Liver (tissue), 9 donors: ENCODE measurements around the gene FGF9. TPM values are rescaled to one million over a fixed set of nuclear protein-coding genes. Genes with fewer than 3 reads are reported as not detected.
A peak's percentile ranks its signal among the peaks of the same experiment; 100 is the strongest.

Experiments
- DNase-seq: peaks from one replicate; pipeline ENCODE4 v3.0.0-alpha.2; 2017; ENCODE audit warnings: low spot score
- H3K27ac ChIP-seq, 2 donors: one replicate each; pipeline ENCODE4 v1.7.0; 2013; ENCODE audit warnings: inconsistent platforms in 2 of 2, low read length in 2 of 2, control low read depth in 1 of 2, low read depth in 1 of 2, mild to moderate bottlenecking in 1 of 2
- H3K27me3 ChIP-seq, 4 donors: one replicate each; pipeline versions ENCODE4 v1.6.1 to v1.7.0; 2013; ENCODE audit warnings: low read length in 3 of 4, inconsistent platforms in 1 of 4, mild to moderate bottlenecking in 1 of 4, moderate library complexity in 1 of 4; ENCODE audit not compliant: control insufficient read depth in 4 of 4, insufficient read depth in 4 of 4
- H3K36me3 ChIP-seq, 4 donors: one replicate each; pipeline versions ENCODE4 v1.6.1 to v1.7.0; 2013; ENCODE audit warnings: low read length in 3 of 4, mild to moderate bottlenecking in 3 of 4, low read depth in 1 of 4, moderate library complexity in 1 of 4; ENCODE audit not compliant: control insufficient read depth in 4 of 4, insufficient read depth in 3 of 4
- H3K4me1 ChIP-seq, 4 donors: one replicate each; pipeline versions ENCODE4 v1.6.1 to v1.7.0; 2013; ENCODE audit warnings: low read length in 3 of 4, mild to moderate bottlenecking in 3 of 4, moderate library complexity in 1 of 4; ENCODE audit not compliant: control insufficient read depth in 4 of 4, insufficient read depth in 4 of 4
- H3K4me3 ChIP-seq, 3 donors: one replicate each; pipeline versions ENCODE4 v1.6.1 to v1.7.0; 2013; ENCODE audit warnings: low read length in 3 of 3, control low read depth in 1 of 3, low read depth in 1 of 3, mild to moderate bottlenecking in 1 of 3
- H3K9ac ChIP-seq, 2 donors: one replicate each; pipeline ENCODE4 v1.7.0; 2013; ENCODE audit warnings: low read length in 2 of 2, mild to moderate bottlenecking in 2 of 2, moderate library complexity in 2 of 2, control low read depth in 1 of 2, low read depth in 1 of 2
- H3K9me3 ChIP-seq, 4 donors: one replicate each; pipeline versions ENCODE4 v1.6.1 to v1.7.0; 2013; ENCODE audit warnings: low read length in 3 of 4; ENCODE audit not compliant: control insufficient read depth in 4 of 4
- EGR1 ChIP-seq, 2 donors: IDR thresholded peaks; 2 replicates each; pipeline ENCODE4 v1.6.1; 2016 to 2018; ENCODE audit warnings: antibody characterized with exemption in 2 of 2, low read depth in 2 of 2
- FOXA2 ChIP-seq: IDR thresholded peaks from 2 replicates; pipeline ENCODE4 v1.6.1; 2016; ENCODE audit warnings: antibody characterized with exemption
- GABPA ChIP-seq, 2 donors: IDR thresholded peaks in 1 of 2; conservative IDR thresholded peaks in 1 of 2; 2 replicates each; pipeline ENCODE4 v1.6.1; 2016; ENCODE audit warnings: antibody characterized with exemption in 2 of 2, mild to moderate bottlenecking in 1 of 2, moderate library complexity in 1 of 2
- JUND ChIP-seq, 2 donors: IDR thresholded peaks; 2 replicates each; pipeline ENCODE4 v1.6.1; 2016; ENCODE audit warnings: antibody characterized with exemption in 2 of 2
- MAX ChIP-seq: IDR thresholded peaks from 2 replicates; pipeline ENCODE4 v1.6.1; 2016; ENCODE audit warnings: antibody characterized with exemption
- NR2F2 ChIP-seq: IDR thresholded peaks from 2 replicates; pipeline ENCODE4 v1.6.1; 2016; ENCODE audit warnings: antibody characterized with exemption
- RAD21 ChIP-seq, 2 donors: IDR thresholded peaks; 2 replicates each; pipeline ENCODE4 v1.6.1; 2016; ENCODE audit warnings: antibody characterized with exemption in 2 of 2, mild to moderate bottlenecking in 2 of 2
- RXRA ChIP-seq, 2 donors: IDR thresholded peaks; 2 replicates each; pipeline ENCODE4 v1.6.1; 2017 to 2018; ENCODE audit warnings: antibody characterized with exemption in 2 of 2, mild to moderate bottlenecking in 1 of 2
- SP1 ChIP-seq: IDR thresholded peaks from 2 replicates; pipeline ENCODE4 v1.6.1; 2018; ENCODE audit warnings: antibody characterized with exemption, mild to moderate bottlenecking
- TAF1 ChIP-seq: conservative IDR thresholded peaks from 2 replicates; pipeline ENCODE4 v1.6.1; 2016; ENCODE audit warnings: antibody characterized with exemption, mild to moderate bottlenecking
- WGBS: extraction: QIAGEN DNeasy Blood & Tissue Kit; methylation state at CpG from one replicate; pipeline ENCODE4 v1.1.7; 2013; 5-methylcytosine and 5-hydroxymethylcytosine counted together
- polyA plus RNA-seq, 2 donors: library from polyadenylated mRNA; stranded (reverse) in 1 of 2; unstranded in 1 of 2; fragments of 200-250 nt in 1 of 2; fragments of >200 nt in 1 of 2; fragmentation: Nextera tagmentation in 1 of 2; extraction: Ambion mirVana in 1 of 2; gene quantifications; one replicate each; pipeline versions ENCODE4 v1.2.1 to v1.2.3, GENCODE V29; 2013 to 2015
- total RNA-seq, 2 donors: library from RNA; depleted of rRNA; stranded (reverse); fragments of >200 nt; gene quantifications; one replicate each; pipeline ENCODE4 v1.2.3, GENCODE V29; 2014
- TF ChIP-seq, protein P1 (sequence below): fragments of 150-350 bp; IDR thresholded peaks from 2 replicates; pipeline ENCODE4 v1.5.1; 2017; ENCODE audit warnings: improper control_type of control experiment, low read depth, low read length; ENCODE audit not compliant: missing input control
- TF ChIP-seq, protein P2 (sequence below): IDR thresholded peaks from 2 replicates; pipeline ENCODE4 v1.6.1; 2016; ENCODE audit warnings: antibody characterized with exemption
- donor health status: healthy.
- donor health status: healthy.
- donor health status: healthy.
- donor health status: healthy.
- donor health status: healthy.

FGF9 gene
- total and polyA plus RNA-seq, 4 donors, result under 0.01 to 0.05 TPM; not detected in 2

GRCh38 chr13:21748166-21748565 lies 77.3 kb downstream of the FGF9 start:
- no peak for DNase-seq
- TF ChIP-seq JUND (IDR thresholded peaks at IDR 0.05), result no peak
- TF ChIP-seq TAF1, result no peak
- TF ChIP-seq GABPA (IDR thresholded peaks at IDR 0.05 in 1 of 2, conservative IDR thresholded peaks at IDR 0.05 in 1 of 2), result no peak
- TF ChIP-seq MAX, result no peak
- H3K4me1 ChIP-seq, result peaks cover 0 to 8% (median 5%) of the 10 kb centered on the region in 4 donors
- no peak overlapping the region for H3K27ac ChIP-seq
- H3K27me3 ChIP-seq, result peaks cover 0 to 4% (median 0%) of the 10 kb centered on the region in 4 donors
- no peak overlapping the region for H3K9ac ChIP-seq
- H3K36me3 ChIP-seq, result no peaks in the 10 kb centered on the region
- no peaks in the 10 kb centered on the region for H3K9me3 ChIP-seq
- no peak overlapping the region for H3K4me3 ChIP-seq
- WGBS, result 95% methylated on average over 1 of the region's 1 CpG

DNA sequence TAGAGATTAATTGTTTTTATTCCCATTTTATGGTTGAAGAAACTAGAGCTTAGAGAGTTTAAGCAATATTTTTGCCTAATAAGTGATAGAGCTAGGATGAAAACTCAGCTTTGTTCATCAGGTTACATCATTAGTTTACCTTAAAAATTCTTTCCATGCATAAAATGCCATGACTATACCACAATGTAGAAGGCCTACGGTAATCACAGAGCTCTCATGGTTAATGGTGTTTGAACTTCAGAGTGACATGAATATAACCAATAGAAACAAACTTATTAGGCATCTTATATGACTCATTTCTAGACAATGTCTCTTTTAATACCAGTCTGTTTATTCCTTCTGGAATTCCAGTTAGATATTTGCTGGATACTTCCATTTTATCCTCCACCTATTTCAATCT lies 78.5 kb downstream of the FGF9 start:
- TF ChIP-seq TAF1 (no peak), EGR1 (IDR thresholded peaks at IDR 0.05; ENCODE audit: low read depth in 2 of 2) (no peak)

DNA sequence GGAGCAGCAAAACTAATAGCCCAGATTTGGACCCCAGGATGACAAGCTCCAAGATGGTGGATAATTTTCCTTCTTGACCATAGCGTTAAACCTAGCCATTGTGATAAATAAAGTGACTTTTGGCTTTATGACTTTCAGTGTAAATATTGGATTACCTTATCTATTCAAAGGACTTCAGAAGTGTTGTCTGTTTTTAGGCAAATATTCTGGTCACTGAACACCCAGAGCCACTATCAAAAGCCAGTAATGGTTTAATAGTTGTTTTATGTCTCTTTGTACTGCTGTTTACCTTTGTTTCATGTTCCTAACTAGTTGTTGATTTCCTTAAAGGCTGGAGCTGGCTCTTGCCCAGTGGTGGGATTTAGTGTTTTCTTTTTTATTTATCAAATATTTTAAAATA lies 81.6 kb downstream of the FGF9 start:
- 32% methylated on average over 1 of the region's 1 CpG for WGBS
- Histone ChIP-seq H3K9me3 (no peaks in the 10 kb centered on the region), H3K4me1 (peaks cover 0 to 10% (median 9%) of the 10 kb centered on the region in 4 donors), H3K4me3 (no peak overlapping the region), H3K27ac (no peak overlapping the region), H3K36me3 (no peaks in the 10 kb centered on the region), H3K9ac (no peak overlapping the region), H3K27me3 (peaks cover 0 to 2% (median 0%) of the 10 kb centered on the region in 4 donors)
- no peak for DNase-seq
- TF ChIP-seq, protein P1, sequence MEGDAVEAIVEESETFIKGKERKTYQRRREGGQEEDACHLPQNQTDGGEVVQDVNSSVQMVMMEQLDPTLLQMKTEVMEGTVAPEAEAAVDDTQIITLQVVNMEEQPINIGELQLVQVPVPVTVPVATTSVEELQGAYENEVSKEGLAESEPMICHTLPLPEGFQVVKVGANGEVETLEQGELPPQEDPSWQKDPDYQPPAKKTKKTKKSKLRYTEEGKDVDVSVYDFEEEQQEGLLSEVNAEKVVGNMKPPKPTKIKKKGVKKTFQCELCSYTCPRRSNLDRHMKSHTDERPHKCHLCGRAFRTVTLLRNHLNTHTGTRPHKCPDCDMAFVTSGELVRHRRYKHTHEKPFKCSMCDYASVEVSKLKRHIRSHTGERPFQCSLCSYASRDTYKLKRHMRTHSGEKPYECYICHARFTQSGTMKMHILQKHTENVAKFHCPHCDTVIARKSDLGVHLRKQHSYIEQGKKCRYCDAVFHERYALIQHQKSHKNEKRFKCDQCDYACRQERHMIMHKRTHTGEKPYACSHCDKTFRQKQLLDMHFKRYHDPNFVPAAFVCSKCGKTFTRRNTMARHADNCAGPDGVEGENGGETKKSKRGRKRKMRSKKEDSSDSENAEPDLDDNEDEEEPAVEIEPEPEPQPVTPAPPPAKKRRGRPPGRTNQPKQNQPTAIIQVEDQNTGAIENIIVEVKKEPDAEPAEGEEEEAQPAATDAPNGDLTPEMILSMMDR, result no peak
- TF ChIP-seq RAD21 (IDR thresholded peaks at IDR 0.05), result no peak
- no peak for TF ChIP-seq RXRA (IDR thresholded peaks at IDR 0.05)
- no peak for TF ChIP-seq EGR1 (IDR thresholded peaks at IDR 0.05; ENCODE audit: low read depth in 2 of 2)
- TF ChIP-seq SP1, result no peak
- TF ChIP-seq JUND (IDR thresholded peaks at IDR 0.05), result no peak
- TF ChIP-seq FOXA2, result peak; percentile 36
- no peak for TF ChIP-seq NR2F2
- TF ChIP-seq, protein P2, sequence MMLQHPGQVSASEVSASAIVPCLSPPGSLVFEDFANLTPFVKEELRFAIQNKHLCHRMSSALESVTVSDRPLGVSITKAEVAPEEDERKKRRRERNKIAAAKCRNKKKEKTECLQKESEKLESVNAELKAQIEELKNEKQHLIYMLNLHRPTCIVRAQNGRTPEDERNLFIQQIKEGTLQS, result no peak

More for the DNA sequence above, 78.5 kb downstream of the FGF9 start:
- H3K4me1 ChIP-seq, result peaks cover 0 to 10% (median 9%) of the 10 kb centered on the region in 4 donors
- H3K36me3 ChIP-seq, result no peaks in the 10 kb centered on the region
- no peaks in the 10 kb centered on the region for H3K9me3 ChIP-seq
- no peak overlapping the region for H3K27ac ChIP-seq
- no peak overlapping the region for H3K9ac ChIP-seq
- peaks cover 0 to 4% (median 0%) of the 10 kb centered on the region in 4 donors for H3K27me3 ChIP-seq
- DNase-seq, result no peak
- WGBS, result 93% methylated on average over 1 of the region's 1 CpG
- no peak overlapping the region for H3K4me3 ChIP-seq
